K562 (cell line): ENCODE data around the gene SPATC1L. TPM values are rescaled to one million over a fixed set of nuclear protein-coding genes. Genes with fewer than 3 reads are reported as not detected.
A peak's percentile ranks its signal among the peaks of the same experiment; 100 is the strongest.

Experiments
- CTCFL ChIP-seq: IDR thresholded peaks from 2 replicates; pipeline ENCODE4 v1.6.1; 2011; ENCODE audit warnings: borderline replicate concordance, low read depth, mild to moderate bottlenecking, moderate library complexity, low read length; ENCODE audit not compliant: insufficient read depth, poor library complexity, severe bottlenecking
- MGA ChIP-seq: fragments of 450-650 bp; IDR thresholded peaks from 2 replicates; pipeline ENCODE4 v1.6.1; 2016; ENCODE audit warnings: mild to moderate bottlenecking, moderate library complexity
- RERE ChIP-seq: sonication (generic); formaldehyde crosslinking; IDR thresholded peaks from 2 replicates; pipeline ENCODE4 v1.8.0; 2023; ENCODE audit warnings: missing genetic modification reagents, mild to moderate bottlenecking, borderline replicate concordance
- SIX5 ChIP-seq, 2 experiments: IDR thresholded peaks; 2 replicates each; pipeline ENCODE4 v1.6.1; 2011; ENCODE audit warnings: low read length in 2 of 2, borderline replicate concordance in 1 of 2, low read depth in 1 of 2, mild to moderate bottlenecking in 1 of 2, moderate library complexity in 1 of 2; ENCODE audit not compliant: insufficient read depth in 1 of 2
- ZNF134 ChIP-seq: fragments of 250-450 bp; sonication (Bioruptor Pico); conservative IDR thresholded peaks from 2 replicates; pipeline ENCODE4 v1.4.0; 2020
- polyA plus RNA-seq, 8 experiments: library from polyadenylated mRNA; depleted of rRNA in 4 of 8; stranded (reverse) in 5 of 8; unstranded in 3 of 8; fragments of >200 nt; fragmentation: Nextera tagmentation in 2 of 8; fragmentation: Illumina TruSeq in 1 of 8; extraction: Ambion mirVana in 2 of 8; extraction: Trizol in 1 of 8; gene quantifications; 2 replicates each; pipeline versions ENCODE4 v1.2.1 to v1.2.3, GENCODE V29; 2011 to 2014; ENCODE audit warnings: inconsistent platforms in 1 of 8, missing spikeins in 1 of 8
- total RNA-seq, 7 experiments: library from RNA; depleted of rRNA in 6 of 7; stranded (reverse); fragments of >200 nt in 6 of 7; fragmentation: Illumina TruSeq in 2 of 7; extraction: Trizol in 2 of 7; gene quantifications; 2 replicates each; pipeline versions ENCODE4 v1.2.1 to v1.2.3, GENCODE V29; 2011 to 2021; ENCODE audit warnings: low replicate concordance in 1 of 7

The SPATC1L gene
- total and polyA plus RNA-seq, 9 of the 15 experiments (the other 6 are each of a cell fraction or from before 2014, with no cell fraction given): 0.14 to 121 (median 34.0) TPM; not detected in 1

GRCh38 chr21:46153247-46154154 lies 30.8 kb downstream of the SPATC1L start (continued):
- TF ChIP-seq MGA (no peak), SIX5 (IDR thresholded peaks at IDR 0.05; ENCODE audit: borderline replicate concordance in 1 of 2, insufficient read depth in 1 of 2, low read depth in 1 of 2, low read length in 2 of 2) (no peak), ZNF134 (CRISPR knock-in tag) (no peak; the same call in 1 of the 2 replicates), RERE (CRISPR knock-in tag) (no peak), CTCFL (peak; percentile 94)
